ENCODE data around the gene DOK4.

DNA sequence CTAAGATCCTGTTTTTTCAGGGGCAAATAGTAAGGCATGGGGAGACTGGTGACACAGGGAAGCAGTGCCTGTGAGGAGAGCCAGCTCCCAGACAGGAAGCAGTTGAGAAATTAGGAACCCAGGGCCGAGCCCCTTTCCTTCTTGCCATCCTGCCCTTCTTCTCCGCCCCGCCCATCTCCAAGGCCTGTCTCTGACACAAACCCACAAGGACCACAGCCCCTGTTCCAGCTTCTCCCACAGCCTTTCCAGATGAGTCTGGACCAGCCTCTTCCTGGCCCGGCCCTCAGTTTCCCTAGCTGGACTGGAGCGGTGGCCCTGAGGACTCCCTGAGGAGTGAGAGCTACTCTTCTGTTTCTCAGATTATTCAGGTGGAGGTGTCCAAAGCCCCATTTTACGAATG, 40.2 kb upstream of the DOK4 start:
- TF ChIP-seq POLR2A (IDR thresholded peaks at IDR 0.05; ENCODE audit: extremely low read depth, insufficient read length) (no peak), MYC (IDR thresholded peaks at IDR 0.05; ENCODE audit: low read depth, low read length) (no peak)
- TF ChIP-seq, protein P1, sequence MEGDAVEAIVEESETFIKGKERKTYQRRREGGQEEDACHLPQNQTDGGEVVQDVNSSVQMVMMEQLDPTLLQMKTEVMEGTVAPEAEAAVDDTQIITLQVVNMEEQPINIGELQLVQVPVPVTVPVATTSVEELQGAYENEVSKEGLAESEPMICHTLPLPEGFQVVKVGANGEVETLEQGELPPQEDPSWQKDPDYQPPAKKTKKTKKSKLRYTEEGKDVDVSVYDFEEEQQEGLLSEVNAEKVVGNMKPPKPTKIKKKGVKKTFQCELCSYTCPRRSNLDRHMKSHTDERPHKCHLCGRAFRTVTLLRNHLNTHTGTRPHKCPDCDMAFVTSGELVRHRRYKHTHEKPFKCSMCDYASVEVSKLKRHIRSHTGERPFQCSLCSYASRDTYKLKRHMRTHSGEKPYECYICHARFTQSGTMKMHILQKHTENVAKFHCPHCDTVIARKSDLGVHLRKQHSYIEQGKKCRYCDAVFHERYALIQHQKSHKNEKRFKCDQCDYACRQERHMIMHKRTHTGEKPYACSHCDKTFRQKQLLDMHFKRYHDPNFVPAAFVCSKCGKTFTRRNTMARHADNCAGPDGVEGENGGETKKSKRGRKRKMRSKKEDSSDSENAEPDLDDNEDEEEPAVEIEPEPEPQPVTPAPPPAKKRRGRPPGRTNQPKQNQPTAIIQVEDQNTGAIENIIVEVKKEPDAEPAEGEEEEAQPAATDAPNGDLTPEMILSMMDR (IDR thresholded peaks at IDR 0.05; ENCODE audit: low read depth, low read length): no peak

Data from NB4 (cell line).